ENCODE results near the gene UBE2F.

- no peak for TF ChIP-seq CTCF (conservative IDR thresholded peaks at IDR 0.05; ENCODE audit: low read depth, low read length)
- TF ChIP-seq POLR2A (IDR thresholded peaks at IDR 0.05; ENCODE audit: low read depth, low read length): no peak
- TF ChIP-seq CHD1 (IDR thresholded peaks at IDR 0.05; ENCODE audit: low read depth, low read length): no peak
- TF ChIP-seq CEBPB (IDR thresholded peaks at IDR 0.05; ENCODE audit: low read depth, low read length): no peak
- no peak for TF ChIP-seq USF2 (IDR thresholded peaks at IDR 0.05; ENCODE audit: low read depth, low read length)
- no peak for TF ChIP-seq BHLHE40 (IDR thresholded peaks at IDR 0.05; ENCODE audit: low read depth, low read length)
- TF ChIP-seq RAD21 (IDR thresholded peaks at IDR 0.05; ENCODE audit: low read length): no peak
- no peak for TF ChIP-seq SMC3 (IDR thresholded peaks at IDR 0.05; ENCODE audit: low read depth, low read length)
- TF ChIP-seq ELK1 (IDR thresholded peaks at IDR 0.05; ENCODE audit: borderline replicate concordance, low read depth, low read length): no peak
- no peak for TF ChIP-seq NFE2L2 (IDR thresholded peaks at IDR 0.05; ENCODE audit: low read depth, low read length)
- TF ChIP-seq RCOR1 (IDR thresholded peaks at IDR 0.05; ENCODE audit: insufficient replicate concordance, low read length): no peak
- no peak for TF ChIP-seq MXI1 (IDR thresholded peaks at IDR 0.05; ENCODE audit: borderline replicate concordance, low read depth, low read length)
- no peak for TF ChIP-seq MAZ (IDR thresholded peaks at IDR 0.05; ENCODE audit: borderline replicate concordance, low read depth, low read length)
Observed at GRCh38 chr2:238060096-238060541, 93.3 kb downstream of the UBE2F start.
